Stimulated activated CD4-positive, alpha-beta T cell treated with anti-CD3 and anti-CD28 coated beads, TNF-alpha, amount 100 ng/mL, for 1 hour (primary cell): ENCODE data around the gene ATXN7L1.
A peak's percentile ranks its signal among the peaks of the same experiment; 100 is the strongest.
"Not testable (repeated sequence)": the region's sequence is repeated elsewhere in the genome, so short reads cannot be mapped to it uniquely, and the experiment has no call there.

ENCODE experiments used
- DNase-seq, 3 donors: peaks; one replicate each; pipeline ENCODE4 v3.0.0-alpha.2; 2020; ENCODE audit warnings: low read depth in 3 of 3, low spot score in 1 of 3

The ATXN7L1 gene

DNA sequence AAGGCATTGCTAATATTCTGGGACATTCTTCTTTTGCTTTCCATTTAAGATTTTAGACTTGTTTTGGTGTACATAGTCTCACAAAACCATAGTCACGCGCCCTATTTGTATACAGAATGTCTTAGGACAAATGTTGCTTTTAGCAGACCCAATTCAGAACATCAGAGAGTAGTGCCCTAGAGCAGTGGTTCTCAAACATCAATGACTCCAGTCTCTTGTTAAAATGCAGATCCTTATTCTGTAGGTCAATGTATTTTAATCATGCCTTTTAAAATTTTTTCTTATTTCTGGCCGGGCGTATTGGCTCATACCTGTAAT lies 167.7 kb downstream of the ATXN7L1 start:
- no peak for DNase-seq

DNA sequence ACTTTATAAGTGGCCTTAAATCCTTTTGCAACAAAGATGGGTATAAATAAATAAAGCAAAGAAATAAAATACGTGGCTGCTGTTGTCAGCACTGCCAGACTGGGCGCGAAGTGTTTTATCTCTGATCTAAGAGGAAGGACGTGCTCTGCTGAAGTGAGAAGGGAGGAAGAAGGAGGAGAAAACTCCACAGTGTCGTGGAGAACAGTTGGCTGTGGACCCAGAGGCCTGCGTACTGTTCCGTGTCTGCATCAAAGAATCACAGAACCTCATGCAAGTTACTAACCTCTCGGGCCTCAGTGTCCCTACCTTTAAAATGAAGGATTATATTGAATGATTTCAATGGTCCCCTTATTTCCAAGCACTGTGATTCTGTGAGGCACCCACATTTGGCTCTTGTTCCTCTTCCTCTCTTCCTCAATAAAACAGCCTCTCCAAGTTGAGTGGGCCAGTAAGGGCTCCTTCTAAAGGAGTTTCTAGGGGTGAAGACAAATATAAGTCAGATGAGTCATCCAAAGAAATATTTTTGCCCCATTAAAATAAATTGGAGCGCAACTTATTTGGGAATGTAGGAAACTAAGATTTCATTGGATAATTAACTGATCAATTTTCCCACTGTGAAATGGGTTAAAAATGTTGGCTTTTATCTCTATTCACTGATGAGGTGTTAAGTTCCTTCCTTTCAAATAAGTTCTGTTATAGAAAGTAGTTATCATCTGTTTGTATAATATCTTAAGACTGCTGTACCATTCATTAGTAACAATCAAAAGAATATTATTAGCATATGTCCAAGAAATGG lies 168.2 kb downstream of the ATXN7L1 start:
- no peak for DNase-seq

DNA sequence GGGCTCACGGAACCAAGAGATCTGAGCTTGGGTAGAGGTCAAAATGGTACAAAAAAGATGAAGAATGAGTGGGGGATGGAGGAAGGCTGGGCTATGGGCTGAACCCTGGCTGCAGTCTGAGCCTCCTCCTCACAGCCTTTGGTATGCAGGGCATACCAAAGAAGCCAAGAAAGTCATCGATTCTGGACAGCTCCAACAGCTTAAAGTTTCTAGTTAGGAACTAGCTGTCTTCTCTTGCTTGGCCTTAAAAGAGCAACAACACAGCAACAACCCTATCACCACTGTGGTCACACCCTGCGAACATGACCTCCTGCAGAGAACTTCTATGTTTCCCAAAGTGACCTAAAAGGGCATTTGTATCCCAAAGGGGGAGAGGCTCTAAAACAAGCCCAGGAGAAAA lies 169.0 kb downstream of the ATXN7L1 start:
- DNase-seq: no peak

DNA sequence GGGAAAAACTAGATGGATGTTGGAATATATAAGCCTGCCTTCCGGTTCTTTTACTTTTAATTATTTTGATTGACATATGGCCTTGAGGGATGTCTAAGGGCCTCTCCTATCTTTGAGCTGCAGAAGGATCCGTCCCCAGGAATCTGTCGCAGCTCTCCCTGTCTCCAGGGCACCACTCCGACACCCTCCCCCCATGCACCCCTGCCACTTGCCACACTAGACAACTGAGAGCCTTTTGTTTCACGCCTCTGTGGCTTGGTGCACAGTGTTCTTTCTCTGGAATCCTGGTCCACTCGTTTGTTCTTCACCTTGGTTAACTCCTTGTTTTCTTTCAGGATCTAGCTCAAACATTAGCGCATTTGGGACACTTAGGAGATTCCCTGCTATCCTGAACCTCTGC lies 171.0 kb downstream of the ATXN7L1 start:
- no peak for DNase-seq

DNA sequence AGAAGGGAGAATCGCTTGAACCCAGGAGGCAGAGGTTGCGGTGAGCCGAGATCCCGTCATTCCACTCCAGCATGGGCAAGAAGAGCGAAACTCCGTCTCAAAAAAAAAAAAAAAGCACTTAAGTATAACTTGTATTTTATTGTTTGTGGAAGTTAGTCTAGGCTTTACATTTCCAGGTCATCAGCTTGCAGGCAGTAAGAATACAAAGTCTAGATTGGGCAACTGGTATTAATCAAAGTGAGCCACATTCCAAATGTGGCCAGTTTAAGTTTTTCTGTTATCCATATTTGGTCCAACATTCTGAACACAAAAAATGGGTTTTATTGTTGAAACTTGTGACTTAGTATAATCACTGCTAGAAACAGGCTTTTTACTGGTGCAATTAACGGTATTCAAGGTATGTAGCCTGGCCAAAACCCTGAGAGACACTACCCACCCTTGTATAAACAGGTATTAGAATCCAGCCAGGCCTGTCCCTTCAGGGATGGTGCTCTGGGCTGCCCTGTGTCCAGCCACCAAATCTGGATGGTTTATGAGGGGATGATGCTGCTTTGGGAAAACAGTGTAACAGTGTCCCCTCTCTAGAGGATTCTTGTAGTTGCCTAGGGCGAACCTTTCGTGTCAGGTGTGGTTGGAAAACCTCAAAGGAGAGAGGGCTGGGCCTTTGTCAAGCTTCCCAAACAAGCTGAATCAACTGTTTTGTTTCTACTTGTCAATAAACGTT lies 173.0 kb downstream of the ATXN7L1 start:
- DNase-seq: no peak

DNA sequence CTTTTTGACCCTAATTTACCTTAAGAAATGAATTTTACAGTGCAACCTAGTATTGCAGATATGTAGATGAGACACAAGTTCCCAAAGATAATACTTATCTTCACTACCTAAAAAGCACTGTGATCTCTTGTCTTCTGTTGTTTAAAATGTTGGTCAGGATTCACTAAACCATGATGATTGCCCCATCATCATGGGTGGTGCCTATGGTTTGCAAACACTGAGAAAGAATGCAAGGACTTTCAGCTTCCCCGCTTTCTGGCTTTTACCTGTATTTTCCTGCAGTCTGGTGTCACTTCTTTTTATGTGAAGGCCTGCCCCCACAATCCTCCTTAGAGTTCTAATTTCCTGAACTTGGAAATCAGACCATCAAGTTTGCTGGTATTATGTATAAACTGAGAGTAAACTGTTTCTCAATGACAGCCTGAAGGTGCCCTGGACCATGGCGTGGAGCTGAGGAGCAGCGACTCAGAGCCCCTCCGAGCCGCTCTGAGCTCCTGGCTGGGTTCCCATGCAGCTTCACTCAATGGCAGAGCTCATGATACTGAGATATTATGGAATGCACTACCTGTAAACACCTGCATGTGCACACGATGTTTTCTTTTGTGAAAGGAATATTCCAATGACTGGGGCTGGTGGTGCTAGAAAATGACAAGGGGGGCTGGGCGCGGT lies 176.7 kb downstream of the ATXN7L1 start:
- DNase-seq: no peak

DNA sequence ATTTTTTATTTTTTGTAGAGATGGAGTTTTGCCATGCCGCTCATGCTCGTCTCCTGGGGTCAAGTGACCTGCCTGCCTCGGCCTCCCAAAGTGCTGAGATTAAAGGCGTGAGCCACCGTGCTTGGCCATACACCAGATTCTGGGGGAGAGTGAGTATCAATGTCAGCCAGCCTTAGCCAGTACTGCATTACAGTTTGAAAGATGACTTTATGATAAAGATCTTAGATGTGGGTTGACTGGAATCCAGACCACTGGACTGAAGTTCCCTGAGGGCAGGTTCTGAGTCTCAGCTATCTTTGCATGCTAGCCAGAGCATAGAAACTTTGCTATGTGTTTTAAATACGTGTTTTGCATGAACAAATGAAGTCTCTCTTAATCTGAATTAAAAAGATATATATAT lies 177.9 kb downstream of the ATXN7L1 start:
- no peak for DNase-seq

DNA sequence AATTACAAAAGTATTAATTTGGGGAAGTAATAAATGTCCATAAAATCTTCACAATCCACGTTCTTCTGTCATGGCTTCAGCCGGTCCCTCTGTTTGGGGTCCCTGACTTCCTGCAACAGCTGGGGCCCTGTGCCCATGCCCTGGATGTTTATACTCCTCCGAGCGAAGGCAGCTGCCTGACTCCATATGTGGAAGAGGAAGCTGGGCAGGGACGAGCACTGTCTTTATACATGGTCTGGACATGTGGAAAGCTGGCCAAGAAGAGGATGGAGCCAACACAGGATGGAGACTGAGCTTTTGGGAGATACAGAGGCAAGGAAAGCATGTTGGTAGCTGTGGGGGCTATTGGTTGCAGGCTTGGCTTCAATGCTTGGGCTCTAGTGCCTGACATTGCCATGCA lies 178.6 kb downstream of the ATXN7L1 start:
- no peak for DNase-seq

DNA sequence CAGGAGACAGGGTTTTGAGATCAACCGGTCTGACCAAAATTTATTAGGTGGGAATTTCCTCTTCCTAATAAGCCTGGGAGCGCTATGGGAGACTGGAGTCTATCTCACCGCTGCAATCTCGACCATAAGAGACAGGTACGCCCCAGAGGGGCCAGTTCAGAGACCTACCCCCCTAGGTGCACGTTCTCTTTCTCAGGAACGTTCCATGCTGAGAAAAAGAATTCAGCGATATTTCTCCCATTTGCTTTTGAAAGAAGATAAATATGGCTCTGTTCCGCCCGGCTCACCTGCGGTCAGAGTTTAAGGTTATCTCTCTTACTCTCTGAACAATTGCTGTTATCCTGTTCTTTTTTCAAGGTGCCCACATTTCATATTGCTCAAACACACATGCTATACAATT lies 179.2 kb downstream of the ATXN7L1 start:
- DNase-seq: not testable (repeated sequence)

DNA sequence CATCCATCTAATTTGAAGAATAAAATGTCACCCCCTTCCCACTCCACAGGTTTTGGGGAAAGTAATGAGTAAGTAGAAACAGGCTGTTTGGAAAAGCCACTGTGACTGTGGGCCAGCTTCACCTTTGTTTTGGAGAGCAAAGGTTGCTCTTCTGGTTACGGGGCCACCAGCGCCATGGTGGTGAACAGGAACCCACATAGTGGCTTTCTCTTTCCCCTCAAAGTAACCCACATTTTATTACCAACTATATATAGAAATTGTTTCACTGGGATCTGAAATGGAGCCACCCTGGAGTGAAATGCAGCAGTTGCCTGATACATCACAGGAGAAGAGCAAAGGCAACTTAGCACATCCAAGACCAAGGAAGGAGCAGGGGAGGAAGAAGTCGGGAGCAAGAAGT lies 182.8 kb downstream of the ATXN7L1 start:
- DNase-seq: no peak

DNA sequence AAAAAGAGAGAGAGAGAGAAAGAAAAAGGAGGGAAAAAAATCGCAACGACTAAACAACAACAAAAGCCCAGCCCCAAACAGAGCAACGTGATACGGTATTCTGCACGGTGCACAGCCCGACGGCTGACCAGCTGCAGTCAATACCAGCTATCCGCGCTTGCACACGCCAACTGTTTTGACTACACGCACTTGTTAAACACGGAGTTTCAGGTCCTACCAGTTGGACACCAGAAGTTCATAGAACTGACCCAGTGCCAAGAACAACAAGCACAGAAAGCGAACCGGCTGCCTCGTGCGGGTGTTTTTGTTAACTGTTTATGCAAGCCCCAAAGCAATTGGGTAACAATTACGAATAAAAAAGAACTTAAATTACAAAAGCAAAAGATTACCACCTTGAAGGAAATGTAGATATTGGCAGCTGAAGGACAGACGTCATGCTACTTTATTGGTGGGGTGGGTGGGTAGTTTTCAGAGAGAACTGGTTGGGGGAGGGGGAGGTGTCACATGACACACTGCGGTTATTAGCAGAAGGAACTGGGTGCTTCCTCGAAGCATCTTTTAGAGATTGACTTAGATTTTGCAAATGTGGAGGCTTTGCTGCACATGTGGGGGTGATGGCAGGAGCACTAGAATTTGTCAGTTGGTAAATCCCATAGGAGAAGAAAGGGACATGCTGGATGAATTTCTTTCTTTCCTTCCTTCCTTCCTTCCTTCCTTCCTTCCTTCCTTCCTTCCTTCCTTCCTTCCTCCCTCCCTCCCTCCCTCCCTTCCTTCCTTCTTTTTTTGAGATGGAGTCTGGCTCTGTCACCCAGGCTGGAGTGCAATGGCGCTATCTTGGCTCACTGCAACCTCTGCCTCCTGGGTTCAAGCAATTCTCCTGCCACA lies 184.5 kb downstream of the ATXN7L1 start:
- peak in 2 of 3 donors; percentile 18 to 30 for DNase-seq

DNA sequence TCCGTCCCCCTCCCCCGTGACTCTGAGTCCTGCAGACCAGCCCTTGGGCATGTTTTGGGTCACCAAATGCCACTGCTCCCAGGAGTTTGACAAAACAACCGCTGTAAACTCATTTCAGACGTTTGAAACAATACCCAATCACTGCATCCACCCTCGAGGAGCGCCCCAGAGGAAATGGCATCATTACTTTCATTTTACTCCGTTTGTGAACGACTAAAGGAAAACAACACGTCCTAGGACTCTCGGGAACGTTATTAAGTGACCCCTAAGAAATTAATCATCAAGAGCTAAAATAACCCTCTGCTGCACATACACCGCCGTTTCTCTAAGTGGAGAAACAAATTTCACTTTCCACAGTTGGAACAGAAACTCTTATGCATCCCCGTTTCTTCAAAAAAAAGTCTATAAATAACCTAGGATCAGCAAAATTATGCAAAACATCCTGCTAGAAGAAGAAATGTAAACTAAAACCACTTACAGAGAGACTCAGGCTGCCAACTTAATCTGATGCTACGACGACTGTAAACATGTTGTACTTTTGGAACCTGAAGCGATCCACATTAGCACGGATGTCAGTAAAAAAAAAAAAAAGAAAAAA lies 185.2 kb downstream of the ATXN7L1 start:
- DNase-seq: no peak

DNA sequence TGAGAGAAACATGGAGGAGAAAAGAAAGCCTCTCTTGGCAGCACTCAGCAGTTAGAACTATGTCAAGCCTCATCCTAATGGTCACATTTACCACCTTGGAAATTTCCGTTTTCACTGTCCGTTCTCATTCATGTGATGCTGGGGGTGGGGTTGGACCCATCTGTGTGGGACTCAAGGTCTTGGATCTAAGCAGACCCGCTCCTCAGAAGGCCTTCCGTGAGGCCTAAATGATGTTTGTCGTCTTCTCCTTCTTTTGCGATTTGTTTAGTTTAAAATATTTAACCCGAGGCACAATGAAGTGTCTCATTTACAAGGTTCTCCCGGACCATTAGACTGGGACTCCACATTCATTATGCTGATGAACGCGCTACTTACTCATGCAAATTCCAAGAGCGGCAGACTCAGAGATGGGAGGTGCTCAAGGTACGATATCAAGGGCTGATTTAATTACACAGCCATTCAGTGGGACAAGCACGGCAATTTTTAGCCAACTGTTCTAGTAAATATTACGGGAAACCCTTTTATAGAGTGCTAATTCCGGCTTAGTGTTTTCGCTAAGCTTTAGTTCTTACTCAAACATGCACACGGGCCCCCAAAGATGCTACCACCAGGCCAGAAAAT lies 186.0 kb downstream of the ATXN7L1 start:
- DNase-seq: no peak

DNA sequence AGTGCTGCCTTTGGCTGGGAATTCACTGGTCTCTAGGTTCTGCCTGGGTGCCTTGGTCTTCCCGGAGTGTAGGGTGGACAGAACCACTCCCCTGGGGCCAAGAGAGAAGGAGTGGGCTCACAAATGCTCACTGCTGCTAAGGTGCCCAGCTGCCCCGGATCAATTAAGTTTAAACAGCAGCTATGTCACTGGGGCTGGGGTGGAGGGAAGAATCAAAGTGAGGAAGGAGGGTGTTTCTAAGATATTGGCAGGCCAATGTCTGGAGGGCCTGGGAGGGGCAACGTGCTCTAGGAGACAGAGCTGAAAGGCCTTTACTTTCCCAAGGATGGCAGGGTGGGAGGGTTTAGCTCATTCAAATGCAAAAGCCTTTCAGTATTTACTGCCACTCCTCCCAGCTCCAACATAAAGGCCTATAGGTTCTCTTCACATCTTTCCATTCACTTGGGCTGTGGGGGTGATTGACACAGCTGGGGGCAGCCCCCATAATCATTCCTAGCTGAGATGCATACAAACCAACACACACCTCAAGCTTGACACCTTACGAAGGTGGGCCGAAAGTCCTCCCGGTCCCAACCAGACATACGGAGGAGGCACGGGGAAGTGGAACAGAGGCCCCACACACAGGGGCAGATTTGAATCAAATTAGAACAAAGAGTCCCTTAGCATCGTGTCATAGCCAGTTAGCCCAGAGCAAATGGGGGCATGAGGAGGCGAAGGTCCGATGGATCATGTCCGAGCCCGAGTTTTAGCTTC lies 187.2 kb downstream of the ATXN7L1 start:
- no peak for DNase-seq

DNA sequence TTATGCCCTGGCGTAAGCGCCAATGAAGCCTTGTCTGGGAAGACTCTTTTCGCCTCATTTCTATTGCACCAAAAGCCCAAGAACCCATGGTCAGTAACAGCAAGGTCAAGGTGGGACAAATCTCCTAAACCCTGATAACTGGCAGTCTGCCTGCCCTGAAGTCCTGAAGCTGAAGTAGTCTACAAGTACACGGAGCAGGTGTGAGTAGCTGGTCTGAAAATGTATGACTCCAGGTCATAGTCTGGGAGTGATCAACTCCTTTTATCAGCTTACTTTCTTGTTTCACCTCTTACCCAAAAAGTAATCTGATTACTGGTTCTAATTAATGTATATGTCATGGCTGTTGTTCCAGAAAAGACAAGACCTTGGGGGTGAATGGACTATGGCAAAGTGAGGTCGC lies 187.8 kb downstream of the ATXN7L1 start:
- DNase-seq: no peak

DNA sequence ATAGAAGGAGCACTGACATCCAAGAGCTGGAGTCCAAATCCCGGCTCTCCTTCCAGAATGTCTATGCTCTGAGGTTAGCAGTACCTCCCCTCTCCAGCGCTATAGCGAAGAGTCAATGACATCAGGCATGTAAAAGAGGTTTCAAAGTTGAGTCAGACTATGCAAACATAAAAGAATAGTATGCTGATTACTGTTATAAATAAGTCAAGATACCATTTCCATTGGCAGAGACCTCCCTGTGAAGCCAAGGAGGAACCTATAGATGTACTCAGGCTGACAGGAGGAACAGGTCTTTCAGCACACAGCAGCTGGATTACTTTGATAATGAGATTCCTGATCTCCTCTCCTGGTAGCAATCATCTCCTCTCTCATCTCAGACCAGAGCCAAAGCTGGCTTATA lies 191.2 kb downstream of the ATXN7L1 start:
- no peak for DNase-seq

DNA sequence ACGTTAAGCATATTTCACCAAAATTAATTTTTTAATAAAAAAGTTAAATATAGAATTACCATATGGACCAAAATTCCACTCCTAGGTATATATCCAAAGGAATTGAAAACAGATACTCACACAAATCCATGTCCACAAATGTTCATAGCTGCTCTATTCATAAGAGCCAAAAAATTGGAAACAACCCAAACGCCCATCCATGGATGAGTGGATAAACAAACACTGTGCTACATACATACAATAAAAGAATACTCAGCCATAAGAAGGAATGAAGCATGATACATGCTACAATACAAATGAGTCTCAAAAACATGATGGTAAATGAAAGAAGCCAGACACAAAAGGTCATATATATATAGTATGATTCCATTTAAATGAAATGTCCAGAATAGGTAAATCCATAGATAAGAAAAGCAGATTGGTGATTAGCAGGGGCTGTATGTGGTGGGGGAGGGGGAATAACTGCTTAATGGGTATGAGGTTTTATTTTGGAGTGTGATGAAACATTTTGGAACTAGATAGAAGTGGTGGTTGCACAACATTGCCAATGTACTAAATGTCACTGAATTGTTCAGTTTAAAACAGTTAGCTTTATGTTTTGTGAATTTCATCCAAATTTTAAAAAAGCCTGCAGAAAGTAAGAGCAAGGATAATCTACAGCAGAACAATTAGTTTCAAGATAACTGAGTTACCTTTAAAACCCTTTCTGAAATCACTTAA lies 193.9 kb downstream of the ATXN7L1 start:
- no peak for DNase-seq

DNA sequence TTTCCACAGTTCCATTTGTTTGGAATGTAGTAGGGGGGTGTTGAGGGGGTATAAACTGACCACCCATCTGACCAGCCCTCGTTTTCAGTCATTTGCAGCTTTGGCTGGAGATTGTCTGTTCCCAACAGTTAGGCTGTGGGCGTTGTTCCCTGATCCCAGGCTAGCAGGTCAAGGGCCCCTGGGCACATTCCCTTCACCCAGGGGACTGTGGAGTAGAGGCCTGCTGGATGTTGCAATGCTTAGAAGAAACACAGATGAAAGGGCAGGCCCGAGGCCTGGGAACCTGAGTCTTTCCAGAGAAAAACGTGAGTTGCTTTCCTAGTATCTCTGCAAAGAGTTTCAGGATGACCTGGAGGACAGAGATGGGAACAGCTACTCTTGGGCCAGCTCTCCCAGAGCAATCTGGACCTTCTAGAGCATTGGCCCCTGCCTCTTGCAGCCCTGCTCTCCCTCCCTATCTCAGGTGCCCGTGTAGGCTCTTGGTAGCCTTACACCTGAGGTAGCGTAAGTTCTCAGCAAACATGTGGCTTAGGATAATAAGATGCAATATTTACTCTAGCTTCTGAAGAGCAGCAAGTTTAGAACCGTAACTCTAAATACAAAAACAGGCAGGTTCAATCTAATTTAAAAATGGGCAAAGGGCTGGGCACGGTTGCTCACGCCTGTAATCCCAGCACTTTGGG lies 195.8 kb downstream of the ATXN7L1 start:
- no peak for DNase-seq
